Dedifferentiated amniotic fluid mesenchymal stem cell (primary cell): Measurements from ENCODE around the gene SUPT6H.
"Not testable (repeated sequence)": the region's sequence is repeated elsewhere in the genome, so short reads cannot be mapped to it uniquely, and the experiment has no call there.

Experiments
- DNase-seq: peaks from one replicate; pipeline ENCODE4 v3.0.0-alpha.2; 2016; ENCODE audit errors: extremely low spot score

The SUPT6H gene

DNA sequence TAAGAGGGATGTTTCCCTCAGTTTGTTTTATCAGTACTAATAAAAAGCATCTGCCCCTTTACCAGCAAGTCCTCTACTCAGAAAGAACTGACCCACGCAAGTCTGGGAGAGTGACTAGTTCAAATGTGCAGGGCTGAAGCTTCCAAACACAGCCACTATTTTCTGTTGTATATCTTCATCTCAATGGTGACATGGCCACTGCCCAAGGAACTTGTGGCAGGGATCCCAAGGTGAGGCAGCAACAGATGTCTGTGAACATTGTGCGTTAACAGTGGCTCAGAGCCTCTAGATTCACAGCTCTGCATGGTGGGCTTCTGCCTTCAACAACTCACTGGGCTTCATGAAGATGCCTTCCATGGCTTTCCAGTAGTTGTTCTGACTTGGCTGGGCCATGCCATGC, 13.3 kb upstream of the SUPT6H start:
- DNase-seq: no peak

- DNase-seq: no peak
Measured at GRCh38 chr17:28655160-28655559, 6.8 kb upstream of the SUPT6H start.

GRCh38 chr17:28657756-28658155, 4.2 kb upstream of the SUPT6H start:
- no peak for DNase-seq

DNA sequence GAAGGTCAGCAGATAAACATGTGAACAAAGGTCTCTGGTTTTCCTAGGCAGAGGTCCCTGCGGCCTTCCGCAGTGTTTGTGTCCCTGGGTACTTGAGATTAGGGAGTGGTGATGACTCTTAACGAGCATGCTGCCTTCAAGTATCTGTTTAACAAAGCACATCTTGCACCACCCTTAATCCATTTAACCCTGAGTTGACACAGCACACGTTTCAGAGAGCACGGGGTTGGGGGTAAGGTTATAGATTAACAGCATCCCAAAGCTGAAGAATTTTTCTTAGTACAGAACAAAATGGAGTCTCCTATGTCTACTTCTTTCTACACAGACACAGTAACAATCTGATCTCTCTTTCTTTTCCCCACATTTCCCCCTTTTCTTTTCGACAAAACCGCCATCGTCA, 3.7 kb upstream of the SUPT6H start:
- not testable (repeated sequence) for DNase-seq

DNA sequence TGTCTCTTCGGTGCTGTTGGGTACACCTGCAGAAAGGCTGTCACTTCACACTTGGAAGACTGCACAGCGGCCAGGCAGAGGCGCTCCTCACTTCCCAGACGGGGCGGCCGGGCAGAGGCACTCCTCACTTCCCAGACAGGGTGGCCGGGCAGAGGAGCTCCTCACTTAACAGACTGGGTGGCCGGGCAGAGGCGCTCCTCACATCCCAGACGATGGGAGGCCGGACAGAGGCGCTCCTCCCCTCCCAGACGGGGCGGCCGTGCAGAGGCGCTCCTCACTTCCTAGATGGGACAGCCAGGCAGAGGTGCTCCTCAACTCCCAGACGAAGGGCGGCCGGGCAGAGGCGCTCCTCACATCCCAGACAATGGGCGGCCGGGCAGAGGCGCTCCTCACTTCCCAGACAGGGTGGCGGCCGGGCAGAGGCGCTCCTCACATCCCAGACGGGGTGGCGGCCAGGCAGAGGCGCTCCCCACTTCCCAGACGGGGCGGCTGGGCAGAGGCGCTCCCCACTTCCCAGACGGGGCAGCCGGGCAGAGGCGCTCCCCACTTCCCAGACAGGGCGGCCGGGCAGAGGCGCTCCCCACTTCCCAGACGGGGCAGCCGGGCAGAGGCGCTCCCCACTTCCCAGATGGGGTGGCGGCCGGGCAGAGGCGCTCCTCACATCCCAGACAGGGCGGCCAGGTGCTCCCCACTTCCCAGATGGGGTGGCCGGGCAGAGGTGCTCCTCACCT, 3.1 kb upstream of the SUPT6H start:
- not testable (repeated sequence) for DNase-seq

DNA sequence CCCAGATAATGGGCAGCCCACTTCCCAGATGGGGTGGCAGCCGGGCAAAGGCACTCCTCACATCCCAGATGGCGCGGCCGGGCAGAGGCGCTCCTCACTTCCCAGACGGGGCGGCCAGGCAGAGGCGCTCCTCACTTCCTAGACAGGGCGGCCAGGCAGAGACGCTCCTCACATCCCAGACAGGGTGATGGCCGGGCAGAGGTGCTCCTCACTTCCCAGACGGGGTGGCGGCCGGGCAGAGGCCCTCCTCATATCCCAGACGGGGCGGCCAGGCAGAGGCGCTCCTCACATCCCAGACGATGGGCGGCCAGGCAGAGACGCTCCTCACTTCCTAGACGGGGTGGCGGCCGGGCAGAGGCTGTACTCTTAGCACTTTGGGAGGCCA, 2.5 kb upstream of the SUPT6H start:
- DNase-seq: not testable (repeated sequence)

GRCh38 chr17:28662527-28662829, 473 bp downstream of the SUPT6H start:
- DNase-seq: peak; percentile 36

DNA sequence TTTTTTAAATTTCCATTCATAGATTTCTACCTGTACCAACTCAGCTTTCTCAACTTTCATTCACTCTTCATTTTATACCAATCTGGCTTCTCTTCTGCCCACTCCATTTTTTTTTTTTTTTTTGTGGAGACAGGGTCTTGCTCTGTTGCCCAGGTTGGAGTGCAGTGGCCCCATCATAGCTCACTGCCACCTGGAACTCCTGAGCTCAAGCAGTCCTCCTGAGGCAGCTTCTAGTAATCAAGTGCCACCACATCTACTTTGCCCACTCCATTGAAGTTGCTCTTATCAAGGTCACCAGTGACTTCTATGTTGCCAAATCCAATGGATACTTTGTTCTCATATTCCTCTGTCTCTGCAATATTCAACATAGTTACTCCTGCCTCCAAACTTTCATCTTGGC, 1.7 kb downstream of the SUPT6H start:
- no peak for DNase-seq

- no peak for DNase-seq
Measured at GRCh38 chr17:28665994-28666393, 4.0 kb downstream of the SUPT6H start.

DNA sequence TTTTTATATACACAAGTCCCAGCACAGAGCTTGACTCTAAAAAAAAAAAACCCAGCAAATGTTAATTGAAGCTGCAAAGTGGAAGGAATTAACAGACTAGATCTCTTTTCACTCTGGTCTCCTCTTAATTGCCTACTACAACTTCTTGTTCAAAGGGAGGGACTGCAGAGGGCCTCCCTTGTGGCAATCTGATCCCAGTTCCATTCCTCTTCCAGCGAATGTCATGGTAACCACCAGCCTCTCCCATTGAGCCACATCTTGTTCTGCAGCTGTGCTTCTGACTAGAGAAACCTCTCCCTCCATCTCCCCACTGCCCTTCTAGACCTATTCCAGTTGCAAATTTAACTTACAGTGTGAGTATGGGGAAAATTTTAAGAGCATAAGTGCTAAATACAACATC, 5.9 kb downstream of the SUPT6H start:
- DNase-seq: no peak

- no peak for DNase-seq
Measured at GRCh38 chr17:28669918-28670317, 7.9 kb downstream of the SUPT6H start.

- no peak for DNase-seq
Measured at GRCh38 chr17:28675490-28675889, 13.5 kb downstream of the SUPT6H start.

- no peak for DNase-seq
Measured at GRCh38 chr17:28675980-28676379, 14.0 kb downstream of the SUPT6H start.

DNA sequence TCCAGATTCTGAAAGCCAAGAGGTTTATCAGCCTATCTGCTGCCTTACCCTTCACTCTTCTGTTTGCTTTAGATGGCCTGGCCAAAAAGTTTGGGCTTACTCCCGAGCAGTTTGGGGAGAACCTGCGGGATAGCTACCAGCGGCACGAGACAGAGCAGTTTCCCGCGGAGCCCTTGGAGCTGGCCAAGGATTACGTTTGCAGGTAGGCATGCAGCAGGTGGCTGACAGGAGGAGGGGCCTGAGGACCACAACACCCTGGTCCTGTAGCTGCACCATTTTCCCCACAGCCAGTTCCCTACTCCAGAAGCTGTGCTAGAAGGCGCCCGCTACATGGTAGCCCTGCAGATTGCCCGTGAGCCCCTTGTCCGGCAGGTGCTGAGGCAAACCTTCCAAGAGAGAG, 20.6 kb downstream of the SUPT6H start:
- no peak for DNase-seq

DNA sequence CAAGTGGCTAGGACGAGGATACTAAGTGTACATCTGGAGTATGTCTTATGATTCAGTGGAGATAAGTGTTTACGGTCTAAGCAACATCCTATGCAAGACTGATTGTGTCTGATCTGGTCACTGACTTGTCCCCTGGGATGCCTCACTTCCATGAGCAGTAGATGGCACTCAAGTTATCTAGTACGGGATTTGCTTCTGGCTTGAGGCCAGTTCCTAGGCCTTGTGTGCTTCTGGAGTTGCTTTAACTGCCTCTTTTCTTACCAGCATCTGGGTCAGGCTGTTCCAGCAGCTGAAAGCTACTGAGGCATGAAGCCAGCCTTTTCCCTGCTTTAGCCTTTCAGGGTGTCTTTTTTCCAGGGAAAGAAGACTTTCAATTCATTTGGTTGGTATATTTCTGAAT, 23.0 kb downstream of the SUPT6H start:
- no peak for DNase-seq

- no peak for DNase-seq
Measured at GRCh38 chr17:28685366-28685765, 23.4 kb downstream of the SUPT6H start.

DNA sequence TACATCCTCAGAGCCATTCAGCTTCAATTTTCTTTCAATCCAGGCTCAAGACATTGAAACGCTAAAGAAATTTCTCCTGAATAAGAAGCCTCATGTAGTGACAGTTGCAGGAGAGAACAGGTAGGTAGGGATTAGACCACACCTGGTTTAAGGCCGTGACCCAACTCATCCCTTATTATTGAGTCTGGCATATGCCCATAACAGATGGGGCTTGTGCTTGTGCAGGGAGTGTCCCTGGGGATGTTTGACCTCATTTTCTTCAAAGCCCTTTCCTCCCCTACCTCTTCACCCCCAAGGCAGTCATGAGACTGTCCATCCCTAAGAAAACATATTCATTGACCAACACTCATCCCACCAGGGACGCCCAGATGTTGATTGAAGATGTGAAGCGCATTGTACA, 24.3 kb downstream of the SUPT6H start:
- no peak for DNase-seq

GRCh38 chr17:28688481-28688880, 26.5 kb downstream of the SUPT6H start:
- DNase-seq: no peak

DNA sequence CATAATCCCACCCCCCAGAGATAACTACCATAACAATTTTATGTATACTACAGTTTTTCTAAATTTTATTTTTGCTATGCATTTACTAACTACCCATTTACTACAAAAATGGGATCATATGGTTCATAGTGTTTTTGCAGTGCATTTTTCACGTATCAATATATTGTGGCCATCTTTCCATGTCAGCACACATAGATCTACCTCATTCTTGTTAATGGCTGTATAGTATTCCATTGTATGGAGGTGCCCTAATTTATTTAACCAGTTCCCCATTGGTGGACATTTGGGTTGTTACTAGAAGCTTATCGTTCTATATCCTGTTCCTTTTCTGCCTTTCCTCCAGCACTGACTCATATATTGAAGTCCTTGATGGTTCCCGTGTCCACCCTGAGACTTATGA, 27.0 kb downstream of the SUPT6H start:
- DNase-seq: no peak

GRCh38 chr17:28693869-28694268, 31.9 kb downstream of the SUPT6H start:
- no peak for DNase-seq

- no peak for DNase-seq
Measured at GRCh38 chr17:28698253-28698941, 36.4 kb downstream of the SUPT6H start.

DNA sequence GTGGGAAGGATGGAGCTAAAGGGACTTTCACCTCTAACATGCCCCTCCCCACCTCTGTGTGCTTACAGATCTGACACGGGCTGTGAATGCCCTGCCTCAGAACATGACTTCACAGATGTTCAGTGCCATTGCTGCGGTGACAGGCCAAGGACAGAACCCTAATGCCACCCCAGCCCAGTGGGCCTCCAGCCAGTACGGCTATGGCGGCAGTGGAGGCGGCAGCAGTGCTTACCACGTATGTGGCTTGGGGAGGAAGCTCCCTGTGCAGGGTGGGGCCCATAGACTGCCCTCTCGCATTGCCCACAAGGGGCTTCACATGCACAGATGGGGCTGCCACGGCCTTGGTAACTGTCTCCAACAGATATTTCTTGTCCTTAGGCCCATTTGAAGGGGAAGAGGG, 38.3 kb downstream of the SUPT6H start:
- DNase-seq: no peak

DNA sequence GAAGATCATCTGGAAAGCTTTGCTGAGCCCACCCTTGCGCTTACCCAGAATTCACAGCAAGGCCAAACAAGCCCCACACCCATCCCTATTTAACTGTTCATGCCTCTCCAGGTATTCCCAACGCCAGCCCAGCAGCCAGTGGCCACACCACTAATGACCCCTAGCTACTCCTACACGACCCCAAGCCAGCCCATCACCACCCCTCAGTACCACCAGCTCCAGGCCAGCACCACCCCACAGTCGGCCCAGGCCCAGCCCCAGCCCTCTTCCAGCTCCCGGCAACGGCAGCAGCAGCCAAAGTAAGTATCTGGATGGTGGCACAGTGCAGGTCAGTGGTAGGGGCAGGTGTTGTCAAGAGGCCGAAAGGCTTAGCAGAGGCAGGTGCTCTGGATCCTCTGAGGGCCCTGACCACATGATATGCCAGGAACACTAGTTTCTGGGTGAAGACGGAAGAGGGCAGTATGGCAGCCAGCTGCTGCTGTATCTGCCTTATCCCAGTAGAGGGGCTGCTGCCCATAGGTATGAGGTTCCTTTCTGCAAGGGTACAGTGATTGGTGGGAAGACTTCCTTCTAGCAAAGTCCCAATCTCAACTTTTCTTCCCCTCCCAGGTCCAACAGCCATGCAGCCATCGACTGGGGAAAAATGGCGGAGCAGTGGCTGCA, 39.0 kb downstream of the SUPT6H start:
- no peak for DNase-seq
